Keratinocyte (primary cell): ENCODE results near the gene GIMAP7. TPM values are rescaled to one million over a fixed set of nuclear protein-coding genes. Genes with fewer than 3 reads are reported as not detected.

Source experiments
- DNase-seq: peaks from one replicate; pipeline ENCODE4 v3.0.0-alpha.2; 2011; ENCODE audit warnings: low read depth, missing footprints, low spot score
- FAIRE-seq: peaks from 2 replicates; lab custom pipeline; 2011; peaks lifted over from hg19 to GRCh38; lab: Jason Lieb, UNC
- H2AFZ ChIP-seq: 2 replicates; pipeline ENCODE4 v1.6.0; 2012; ENCODE audit warnings: low read length, control low read depth, inconsistent platforms; ENCODE audit not compliant: control insufficient read depth
- H3K27ac ChIP-seq: 2 replicates; pipeline ENCODE4 v1.5.1; 2011; ENCODE audit warnings: low read length; ENCODE audit not compliant: control insufficient read depth, insufficient read depth
- H3K27me3 ChIP-seq: 3 replicates; pipeline ENCODE4 v1.6.0; 2011; ENCODE audit warnings: low read length; ENCODE audit not compliant: control insufficient read depth, insufficient read depth; ENCODE audit errors: extremely low read depth
- H3K36me3 ChIP-seq, 2 experiments: 2 replicates in 1 of 2; 3 replicates in 1 of 2; pipeline ENCODE4 v1.5.1; 2011; ENCODE audit warnings: low read length in 2 of 2, mild to moderate bottlenecking in 1 of 2; ENCODE audit not compliant: control insufficient read depth in 2 of 2, insufficient read depth in 2 of 2; ENCODE audit errors: extremely low read depth in 1 of 2
- H3K4me1 ChIP-seq: 3 replicates; pipeline ENCODE4 v1.5.1; 2011; ENCODE audit warnings: low read length; ENCODE audit not compliant: control insufficient read depth, insufficient read depth; ENCODE audit errors: extremely low read depth
- H3K4me2 ChIP-seq: 3 replicates; pipeline ENCODE4 v1.6.0; 2011; ENCODE audit warnings: low read depth, low read length; ENCODE audit not compliant: control insufficient read depth, insufficient read depth; ENCODE audit errors: extremely low read depth
- H3K4me3 ChIP-seq, 3 experiments: fragments of 200-600 bp in 1 of 3; sonication (generic) in 1 of 3; 2 replicates in 2 of 3; 3 replicates in 1 of 3; pipeline ENCODE4 v1.5.1; 2011 to 2016; ENCODE audit warnings: low read length in 3 of 3, mild to moderate bottlenecking in 3 of 3, control low read depth in 2 of 3, inconsistent platforms in 1 of 3, low read depth in 1 of 3, mixed read lengths in 1 of 3, mixed run types in 1 of 3, moderate library complexity in 1 of 3; ENCODE audit not compliant: control insufficient read depth in 2 of 3, insufficient read depth in 2 of 3; ENCODE audit errors: extremely low read depth in 1 of 3
- H3K79me2 ChIP-seq: 2 replicates; pipeline ENCODE4 v1.6.0; 2012; ENCODE audit warnings: low read length; ENCODE audit not compliant: control insufficient read depth, insufficient read depth
- H3K9ac ChIP-seq: 3 replicates; pipeline ENCODE4 v1.6.0; 2011; ENCODE audit warnings: low read length; ENCODE audit not compliant: control insufficient read depth, insufficient read depth; ENCODE audit errors: extremely low read depth
- H3K9me1 ChIP-seq: 3 replicates; pipeline ENCODE4 v1.6.0; 2011; ENCODE audit warnings: low read length; ENCODE audit not compliant: control insufficient read depth, insufficient read depth; ENCODE audit errors: extremely low read depth
- H3K9me3 ChIP-seq: 2 replicates; pipeline ENCODE4 v1.5.1; 2012; ENCODE audit warnings: low read depth, low read length; ENCODE audit not compliant: control insufficient read depth
- H4K20me1 ChIP-seq: 3 replicates; pipeline ENCODE4 v1.6.0; 2011; ENCODE audit warnings: low read length; ENCODE audit not compliant: control insufficient read depth, insufficient read depth; ENCODE audit errors: extremely low read depth
- EZH2 ChIP-seq: IDR thresholded peaks from one replicate; pipeline ENCODE4 v1.6.1; 2012; ENCODE audit warnings: inconsistent platforms, mild to moderate bottlenecking, low read length, moderate library complexity
- dilution Hi-C: fragments of 300-500 bp; cut with MboI; formaldehyde crosslinking; loops from one replicate; pipeline ENCODE4 v1.7.0; 2020; ENCODE audit warnings: low sequenced_read_pairs; ENCODE audit not compliant: extremely low pct_ligation_motif_present
- polyA plus RNA-seq, 5 experiments: library from polyadenylated mRNA; depleted of rRNA in 3 of 5; stranded (reverse) in 3 of 5; stranded (forward) in 1 of 5; unstranded in 1 of 5; fragments of >200 nt; gene quantifications; 1 replicate in 1 of 5; 2 replicates in 3 of 5; 3 replicates in 1 of 5; pipeline versions ENCODE4 v1.2.1 to v1.2.3, GENCODE V29; 2011 to 2012; ENCODE audit warnings: missing spikeins in 2 of 5, low read depth in 1 of 5, low replicate concordance in 1 of 5
- TF ChIP-seq, protein P1 (sequence below), 3 experiments: IDR thresholded peaks in 1 of 3; conservative IDR thresholded peaks in 1 of 3; optimal IDR thresholded peaks in 1 of 3; 2 replicates in 2 of 3; 3 replicates in 1 of 3; pipeline versions ENCODE3 to v1.5.1; 2011; ENCODE audit warnings: low read length in 3 of 3, mild to moderate bottlenecking in 3 of 3, moderate library complexity in 2 of 3, control low read depth in 1 of 3, inconsistent platforms in 1 of 3; ENCODE audit not compliant: insufficient read depth in 2 of 3; ENCODE audit errors: extremely low read depth in 1 of 3

The GIMAP7 gene
- polyA plus RNA-seq, 1 donor (not counting 4 experiments of a cell fraction or from before 2014, with no cell fraction given), result not detected

DNA sequence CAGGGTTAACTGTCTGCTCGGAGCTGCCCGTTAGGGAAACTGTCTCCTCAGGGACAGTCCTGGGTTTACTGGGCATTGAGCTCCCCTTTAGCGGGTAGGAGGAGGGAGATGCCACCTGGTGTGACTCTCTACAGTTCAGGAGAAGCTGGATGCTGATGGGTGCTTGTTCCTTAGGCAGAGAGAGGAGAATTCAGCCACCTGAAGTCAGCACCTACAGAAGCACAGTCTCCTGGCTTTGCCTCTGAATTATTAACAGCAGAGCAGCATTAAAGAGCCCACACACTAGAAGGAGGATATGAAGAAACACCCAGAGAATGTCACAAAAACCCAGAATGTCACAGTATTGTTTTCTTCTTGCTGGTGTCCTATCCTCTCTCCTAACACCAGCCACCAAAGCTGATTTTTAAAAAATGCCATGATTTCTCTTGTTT lies 53.2 kb downstream of the GIMAP7 start:
- no peak overlapping the region for H3K27ac ChIP-seq
- no peaks in the 10 kb centered on the region for H3K9me1 ChIP-seq
- no peaks in the 10 kb centered on the region for H4K20me1 ChIP-seq
- no peak overlapping the region for H3K9ac ChIP-seq
- no peaks in the 10 kb centered on the region for H3K36me3 ChIP-seq
- H3K4me2 ChIP-seq, result no peak overlapping the region
- FAIRE-seq, result no peak
- TF ChIP-seq, protein P1, sequence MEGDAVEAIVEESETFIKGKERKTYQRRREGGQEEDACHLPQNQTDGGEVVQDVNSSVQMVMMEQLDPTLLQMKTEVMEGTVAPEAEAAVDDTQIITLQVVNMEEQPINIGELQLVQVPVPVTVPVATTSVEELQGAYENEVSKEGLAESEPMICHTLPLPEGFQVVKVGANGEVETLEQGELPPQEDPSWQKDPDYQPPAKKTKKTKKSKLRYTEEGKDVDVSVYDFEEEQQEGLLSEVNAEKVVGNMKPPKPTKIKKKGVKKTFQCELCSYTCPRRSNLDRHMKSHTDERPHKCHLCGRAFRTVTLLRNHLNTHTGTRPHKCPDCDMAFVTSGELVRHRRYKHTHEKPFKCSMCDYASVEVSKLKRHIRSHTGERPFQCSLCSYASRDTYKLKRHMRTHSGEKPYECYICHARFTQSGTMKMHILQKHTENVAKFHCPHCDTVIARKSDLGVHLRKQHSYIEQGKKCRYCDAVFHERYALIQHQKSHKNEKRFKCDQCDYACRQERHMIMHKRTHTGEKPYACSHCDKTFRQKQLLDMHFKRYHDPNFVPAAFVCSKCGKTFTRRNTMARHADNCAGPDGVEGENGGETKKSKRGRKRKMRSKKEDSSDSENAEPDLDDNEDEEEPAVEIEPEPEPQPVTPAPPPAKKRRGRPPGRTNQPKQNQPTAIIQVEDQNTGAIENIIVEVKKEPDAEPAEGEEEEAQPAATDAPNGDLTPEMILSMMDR (optimal IDR thresholded peaks at IDR 0.05 in 1 of 3, IDR thresholded peaks at IDR 0.05 in 1 of 3, conservative IDR thresholded peaks at IDR 0.05 in 1 of 3; ENCODE audit: extremely low read depth in 1 of 3, insufficient read depth in 2 of 3, low read length in 3 of 3), result no peak
- TF ChIP-seq EZH2, result no peak
- no peaks in the 10 kb centered on the region for H3K4me1 ChIP-seq
- H2AFZ ChIP-seq, result no peak overlapping the region
- no peak for DNase-seq
- no peaks in the 10 kb centered on the region for H3K79me2 ChIP-seq
- dilution Hi-C loops, result no loop called here
- no peaks in the 10 kb centered on the region for H3K9me3 ChIP-seq
- no peak overlapping the region for H3K4me3 ChIP-seq
- peaks cover 5% of the 10 kb centered on the region for H3K27me3 ChIP-seq

DNA sequence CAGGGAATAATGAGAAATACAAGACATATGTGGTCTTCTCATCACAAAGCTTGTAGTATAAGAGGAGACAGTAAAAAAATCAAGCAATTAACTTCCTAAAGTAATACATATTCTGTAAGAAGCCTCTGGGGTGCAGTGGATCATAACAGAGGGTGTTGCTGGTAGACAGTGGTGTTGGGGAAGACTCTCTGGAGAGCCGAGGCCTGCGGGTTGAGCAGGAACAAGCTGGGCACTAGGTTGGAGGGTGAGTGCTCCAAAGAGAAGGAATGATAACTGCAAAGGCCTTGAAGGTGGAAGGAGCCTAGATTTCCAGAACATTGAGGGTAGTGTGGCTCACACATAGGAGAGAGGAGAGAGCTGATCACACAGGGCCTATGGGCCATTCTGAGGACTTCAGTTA lies 54.0 kb downstream of the GIMAP7 start:
- H4K20me1 ChIP-seq, result no peaks in the 10 kb centered on the region
- no peak overlapping the region for H3K4me2 ChIP-seq
- no peak for DNase-seq
- H3K36me3 ChIP-seq, result no peaks in the 10 kb centered on the region
- dilution Hi-C loops, result no loop called here
- H3K9ac ChIP-seq, result no peak overlapping the region
- H3K27me3 ChIP-seq, result peaks cover 5% of the 10 kb centered on the region
- H3K27ac ChIP-seq, result no peak overlapping the region
- no peak overlapping the region for H3K4me3 ChIP-seq
- H3K9me3 ChIP-seq, result no peaks in the 10 kb centered on the region
- no peak overlapping the region for H2AFZ ChIP-seq
- no peak for TF ChIP-seq EZH2
- TF ChIP-seq, protein P1 (optimal IDR thresholded peaks at IDR 0.05 in 1 of 3, IDR thresholded peaks at IDR 0.05 in 1 of 3, conservative IDR thresholded peaks at IDR 0.05 in 1 of 3; ENCODE audit: extremely low read depth in 1 of 3, insufficient read depth in 2 of 3, low read length in 3 of 3), result no peak
- FAIRE-seq, result no peak
- H3K9me1 ChIP-seq, result no peaks in the 10 kb centered on the region
- no peaks in the 10 kb centered on the region for H3K4me1 ChIP-seq
- no peaks in the 10 kb centered on the region for H3K79me2 ChIP-seq
